ENCODE results near the gene SLC2A9. TPM values are rescaled to one million over a fixed set of nuclear protein-coding genes. Genes with fewer than 3 reads are reported as not detected.

SLC2A9 gene
- total and polyA plus RNA-seq, 9 donors, result 1.2 to 10.1 (median 4.8) TPM

DNA sequence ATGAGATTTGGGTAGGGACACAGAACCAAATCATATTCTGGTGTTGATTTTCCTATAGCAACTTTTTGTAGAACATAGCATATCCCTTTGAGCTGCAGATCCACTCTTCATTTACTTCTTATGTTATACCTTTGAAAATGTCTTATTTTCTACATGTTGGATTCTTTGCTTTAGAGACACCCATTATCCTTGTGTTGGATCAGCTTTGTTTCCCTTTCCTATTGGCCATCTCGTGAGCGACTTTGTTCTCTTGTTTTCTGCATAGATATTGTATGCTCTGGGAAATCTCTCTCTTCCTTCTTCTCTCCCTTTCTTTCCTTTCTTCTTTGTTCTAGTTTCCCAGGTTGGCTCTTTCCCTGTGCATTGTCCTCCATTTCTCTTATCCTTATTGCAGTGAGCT lies 180.2 kb downstream of the SLC2A9 start:
- TF ChIP-seq, protein P1, sequence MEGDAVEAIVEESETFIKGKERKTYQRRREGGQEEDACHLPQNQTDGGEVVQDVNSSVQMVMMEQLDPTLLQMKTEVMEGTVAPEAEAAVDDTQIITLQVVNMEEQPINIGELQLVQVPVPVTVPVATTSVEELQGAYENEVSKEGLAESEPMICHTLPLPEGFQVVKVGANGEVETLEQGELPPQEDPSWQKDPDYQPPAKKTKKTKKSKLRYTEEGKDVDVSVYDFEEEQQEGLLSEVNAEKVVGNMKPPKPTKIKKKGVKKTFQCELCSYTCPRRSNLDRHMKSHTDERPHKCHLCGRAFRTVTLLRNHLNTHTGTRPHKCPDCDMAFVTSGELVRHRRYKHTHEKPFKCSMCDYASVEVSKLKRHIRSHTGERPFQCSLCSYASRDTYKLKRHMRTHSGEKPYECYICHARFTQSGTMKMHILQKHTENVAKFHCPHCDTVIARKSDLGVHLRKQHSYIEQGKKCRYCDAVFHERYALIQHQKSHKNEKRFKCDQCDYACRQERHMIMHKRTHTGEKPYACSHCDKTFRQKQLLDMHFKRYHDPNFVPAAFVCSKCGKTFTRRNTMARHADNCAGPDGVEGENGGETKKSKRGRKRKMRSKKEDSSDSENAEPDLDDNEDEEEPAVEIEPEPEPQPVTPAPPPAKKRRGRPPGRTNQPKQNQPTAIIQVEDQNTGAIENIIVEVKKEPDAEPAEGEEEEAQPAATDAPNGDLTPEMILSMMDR (IDR thresholded peaks at IDR 0.05), result no peak
- TF ChIP-seq EP300 (IDR thresholded peaks at IDR 0.05) (no peak), POLR2A (IDR thresholded peaks at IDR 0.05) (no peak)
- no peak for DNase-seq
- Histone ChIP-seq H3K9me3 (no peaks in the 10 kb centered on the region), H3K36me3 (no peaks in the 10 kb centered on the region), H3K4me3 (no peak overlapping the region), H3K4me1 (ENCODE audit: insufficient read depth) (no peaks in the 10 kb centered on the region), H3K27me3 (no peaks in the 10 kb centered on the region), H3K27ac (no peak overlapping the region)
- intact Hi-C loops (cut with DNase I), result no loop called here
- WGBS, 3 donors, result 87 to 93% (median 92%) methylated on average over 2 of the region's 2 CpGs

DNA sequence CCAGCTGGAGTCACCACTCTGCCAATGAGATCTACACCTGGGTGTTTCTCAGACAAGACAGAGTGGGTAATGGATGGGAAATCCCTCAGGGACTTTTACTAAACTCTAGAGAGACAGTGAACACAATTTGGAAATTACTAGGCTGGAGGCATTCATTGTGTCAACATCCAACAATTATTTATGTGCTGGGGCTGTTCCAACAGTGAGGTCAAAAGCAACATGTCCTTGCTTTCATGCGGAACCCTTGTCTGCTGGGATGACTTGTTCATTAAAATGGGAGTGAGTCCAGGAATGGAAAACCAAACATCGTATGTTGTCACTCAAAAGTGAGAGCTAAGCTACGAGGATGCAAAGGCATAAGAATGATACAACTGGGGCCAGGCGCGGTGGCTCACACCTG lies 185.9 kb downstream of the SLC2A9 start:
- Histone ChIP-seq H3K27ac (no peak overlapping the region), H3K36me3 (no peaks in the 10 kb centered on the region), H3K4me1 (ENCODE audit: insufficient read depth) (no peaks in the 10 kb centered on the region), H3K9me3 (no peaks in the 10 kb centered on the region), H3K4me3 (no peak overlapping the region), H3K27me3 (no peaks in the 10 kb centered on the region)
- intact Hi-C loops (cut with DNase I), result no loop called here
- no peak for TF ChIP-seq EP300 (IDR thresholded peaks at IDR 0.05)
- TF ChIP-seq, protein P1 (IDR thresholded peaks at IDR 0.05), result no peak
- no peak for TF ChIP-seq POLR2A (IDR thresholded peaks at IDR 0.05)
- 72 to 85% (median 83%) methylated on average over 5 of the region's 5 CpGs for WGBS, 3 donors
- no peak for DNase-seq

DNA sequence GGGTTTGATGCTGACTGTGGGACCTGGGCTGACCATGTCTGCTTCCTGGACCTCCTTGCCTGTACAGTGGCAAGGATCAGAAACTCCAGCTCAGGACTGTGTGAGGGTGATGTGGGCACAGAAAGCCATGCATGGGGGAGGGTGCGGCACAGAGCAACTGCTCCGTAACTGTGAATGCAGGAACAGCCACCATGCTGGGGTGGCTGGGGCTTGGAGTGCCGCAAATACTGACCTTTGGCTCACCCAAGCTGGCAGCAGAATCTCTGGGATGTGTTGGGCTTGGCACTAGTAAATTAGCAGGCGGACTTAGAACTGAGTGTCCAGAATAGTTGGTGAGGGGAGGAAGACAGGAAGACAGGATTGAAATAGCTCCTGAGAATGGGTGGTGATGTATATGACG lies 187.9 kb downstream of the SLC2A9 start:
- Histone ChIP-seq H3K36me3 (no peaks in the 10 kb centered on the region), H3K4me3 (no peak overlapping the region), H3K9me3 (no peaks in the 10 kb centered on the region), H3K27me3 (no peaks in the 10 kb centered on the region), H3K4me1 (ENCODE audit: insufficient read depth) (no peaks in the 10 kb centered on the region), H3K27ac (no peak overlapping the region)
- TF ChIP-seq, protein P1 (IDR thresholded peaks at IDR 0.05), result no peak
- no peak for TF ChIP-seq POLR2A (IDR thresholded peaks at IDR 0.05)
- no peak for TF ChIP-seq EP300 (IDR thresholded peaks at IDR 0.05)
- WGBS, 3 donors, result 94 to 95% (median 94%) methylated on average over 5 of the region's 5 CpGs
- DNase-seq, result no peak
- intact Hi-C loops (cut with DNase I), result no loop called here

DNA sequence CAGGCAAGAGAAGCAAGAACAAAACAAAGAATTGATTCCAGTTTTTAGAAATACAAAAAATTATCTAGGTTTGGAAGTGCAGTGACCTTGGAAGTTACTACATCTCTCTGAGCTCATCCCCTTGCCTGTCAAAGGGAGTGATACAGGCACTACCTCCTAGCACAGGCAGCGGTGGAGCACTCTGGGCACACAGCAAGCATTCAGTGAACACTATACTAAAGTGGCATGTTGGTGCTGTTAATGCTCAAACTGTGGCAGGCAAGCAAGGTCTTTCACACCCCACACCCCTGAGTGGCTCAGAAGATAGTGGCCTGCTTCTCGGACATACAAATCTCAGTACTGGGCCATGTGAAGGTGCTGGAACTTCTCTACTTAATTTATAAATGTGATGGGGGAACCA lies 188.7 kb downstream of the SLC2A9 start:
- H3K27me3 ChIP-seq, result no peaks in the 10 kb centered on the region
- no peaks in the 10 kb centered on the region for H3K36me3 ChIP-seq
- no peak for TF ChIP-seq EP300 (IDR thresholded peaks at IDR 0.05)
- TF ChIP-seq POLR2A (IDR thresholded peaks at IDR 0.05), result no peak
- TF ChIP-seq, protein P1 (IDR thresholded peaks at IDR 0.05), result no peak
- 62 to 77% (median 71%) methylated on average over 2 of the region's 2 CpGs for WGBS, 3 donors
- no peak overlapping the region for H3K4me3 ChIP-seq
- H3K4me1 ChIP-seq (ENCODE audit: insufficient read depth), result no peaks in the 10 kb centered on the region
- no peak overlapping the region for H3K27ac ChIP-seq
- no peaks in the 10 kb centered on the region for H3K9me3 ChIP-seq
- intact Hi-C loops (cut with DNase I), result no loop called here
- DNase-seq, result no peak

DNA sequence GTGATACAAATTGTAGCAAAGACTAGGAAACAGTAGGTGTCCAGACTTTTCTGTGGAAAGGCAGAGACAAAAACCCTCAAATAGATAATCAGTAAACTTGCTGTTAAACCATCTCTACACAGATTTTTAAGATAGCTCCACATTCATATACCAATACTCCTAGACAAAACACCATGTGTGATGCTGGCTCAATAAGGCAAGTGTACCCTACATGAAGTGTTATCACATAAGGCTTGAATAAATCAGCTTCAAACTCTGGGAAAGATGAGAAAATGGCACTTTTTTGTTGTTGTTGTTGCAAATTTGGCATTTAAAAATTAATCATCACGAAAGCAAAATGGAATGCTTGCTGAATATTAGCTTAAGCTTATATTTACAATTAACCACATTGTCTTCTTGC lies 194.7 kb downstream of the SLC2A9 start:
- WGBS, 3 donors, result 86 to 91% (median 90%) methylated on average over 1 of the region's 1 CpG
- intact Hi-C loops (cut with DNase I), result no loop called here
- Histone ChIP-seq H3K36me3 (no peaks in the 10 kb centered on the region), H3K4me1 (ENCODE audit: insufficient read depth) (no peaks in the 10 kb centered on the region), H3K27ac (no peak overlapping the region), H3K27me3 (no peaks in the 10 kb centered on the region), H3K4me3 (no peak overlapping the region), H3K9me3 (no peaks in the 10 kb centered on the region)
- no peak for DNase-seq
- TF ChIP-seq, protein P1 (IDR thresholded peaks at IDR 0.05), result no peak
- TF ChIP-seq POLR2A (IDR thresholded peaks at IDR 0.05) (no peak), EP300 (IDR thresholded peaks at IDR 0.05) (no peak)
